Limb (tissue), 2 donors: ENCODE data around the gene DYRK1B.
"Not testable (repeated sequence)": the region's sequence is repeated elsewhere in the genome, so short reads cannot be mapped to it uniquely, and the experiment has no call there.

Experiments used
- DNase-seq, 2 donors: peaks; one replicate each; pipeline ENCODE4 v3.0.0-alpha.2; 2016; ENCODE audit errors: extremely low spot score in 2 of 2

DYRK1B gene

DNA sequence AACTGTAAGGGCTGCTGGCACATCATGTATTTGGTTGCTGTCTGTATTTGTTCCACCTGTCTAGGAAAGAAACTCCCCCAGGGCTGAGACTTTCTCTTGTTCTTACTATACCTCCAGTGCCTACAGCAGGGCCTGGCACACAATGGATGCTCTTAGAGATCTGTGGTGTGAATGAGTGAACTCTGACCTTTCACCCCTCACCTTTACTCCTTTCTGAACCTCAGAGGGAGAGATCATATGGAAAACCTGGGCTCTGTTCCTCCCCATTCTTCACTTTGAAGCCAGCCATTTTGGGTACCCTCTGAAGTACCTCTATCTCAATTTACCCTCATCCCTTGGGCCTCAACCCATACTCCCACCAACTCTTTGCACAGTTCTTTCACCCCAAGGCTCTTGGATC is 3.1 kb downstream of the DYRK1B start:
- no peak for DNase-seq

DNA sequence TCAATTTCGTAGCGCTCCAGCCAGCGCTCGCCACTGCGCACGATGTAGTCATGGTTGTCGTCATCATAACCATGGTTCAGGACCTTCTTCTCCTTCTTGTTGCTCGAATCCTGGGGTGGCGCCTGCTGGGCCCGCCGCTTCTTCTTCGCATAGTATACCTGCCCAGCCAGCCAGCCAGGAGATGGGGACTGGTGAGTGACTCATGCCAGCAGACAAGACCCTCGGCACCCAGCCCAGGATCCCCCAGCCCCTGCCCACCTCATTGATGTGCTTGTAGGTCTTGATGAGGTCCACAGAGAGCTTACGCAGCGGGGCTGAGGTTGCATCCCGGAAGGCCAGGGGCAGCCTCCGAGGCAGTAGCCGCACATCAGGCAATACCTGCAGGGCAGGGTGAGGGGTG is 3.6 kb downstream of the DYRK1B start:
- DNase-seq = no peak

DNA sequence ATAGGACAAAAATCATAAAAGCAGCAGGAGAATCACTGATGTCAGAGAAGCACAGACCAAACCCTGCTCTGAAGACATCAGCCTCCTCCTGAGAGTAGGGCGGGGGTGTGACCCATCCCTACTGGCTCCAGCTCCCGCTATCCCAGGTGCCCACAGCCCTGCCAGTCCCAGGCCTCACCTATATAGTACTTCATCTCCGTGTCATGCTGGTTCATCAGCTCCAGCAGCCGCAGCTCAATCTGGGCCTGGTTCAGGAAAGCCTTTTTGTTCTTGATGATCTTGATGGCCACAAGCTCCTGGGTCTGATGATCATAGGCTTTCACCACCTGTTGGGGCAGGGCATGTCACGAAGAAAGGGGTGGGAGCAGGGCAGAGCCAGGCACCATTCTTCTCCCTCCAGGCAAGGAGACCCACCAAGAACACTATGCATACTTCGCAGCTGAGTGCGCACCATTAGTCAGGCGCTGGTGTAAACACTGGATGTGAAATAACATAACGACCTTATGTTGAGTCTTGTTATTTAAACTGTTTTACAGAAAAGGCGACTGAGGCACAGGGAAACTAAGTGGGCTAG is 4.2 kb downstream of the DYRK1B start:
- no peak for DNase-seq

DNA sequence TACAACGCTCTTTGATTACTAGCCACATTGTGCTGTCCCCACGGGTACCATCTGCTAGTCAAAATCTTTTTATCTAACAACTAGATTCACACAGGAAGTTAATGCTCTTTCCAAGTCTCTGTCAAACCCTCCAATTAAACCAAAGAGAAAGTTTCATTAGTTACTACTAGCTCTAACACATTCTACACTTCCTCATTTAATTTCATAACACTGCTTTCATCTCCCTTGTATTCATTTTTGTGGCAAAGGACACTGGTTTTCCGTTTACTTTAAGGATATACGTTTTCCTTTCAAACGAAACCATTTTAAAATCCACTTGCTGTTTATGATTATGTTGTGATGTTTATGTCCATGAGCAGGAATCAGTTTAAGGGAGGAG is 5.3 kb downstream of the DYRK1B start:
- no peak for DNase-seq

DNA sequence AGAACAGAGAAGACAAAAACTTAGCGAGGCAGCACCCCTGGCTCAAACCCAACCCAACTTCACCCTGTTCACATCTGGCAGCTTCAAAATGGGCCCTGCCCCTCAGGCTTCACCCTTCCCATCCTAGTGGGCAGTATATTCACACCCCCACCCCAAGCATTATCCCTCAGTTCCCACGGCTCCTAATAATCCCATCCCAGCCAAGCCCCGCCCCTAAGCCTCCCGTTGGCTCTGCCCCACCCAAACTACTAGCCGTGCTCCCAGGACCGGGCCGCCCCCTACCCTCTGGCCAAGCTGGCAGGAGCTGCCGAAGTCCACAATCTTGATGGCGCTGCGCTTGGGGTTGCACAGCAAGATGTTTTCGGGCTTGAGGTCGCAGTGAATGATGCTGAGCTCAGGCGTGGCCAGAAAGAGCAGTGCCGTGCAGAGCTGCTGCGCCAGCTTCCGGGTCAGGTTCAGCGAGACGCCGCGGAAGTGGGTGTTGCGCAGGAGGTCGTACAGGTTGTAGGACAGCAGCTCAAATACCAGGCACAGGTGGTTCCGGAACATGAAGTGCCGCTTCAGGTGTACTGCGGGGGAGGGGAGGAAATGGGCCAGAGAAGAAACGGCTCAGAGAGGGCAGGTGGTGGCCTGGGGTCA is 5.8 kb downstream of the DYRK1B start:
- DNase-seq = no peak

DNA sequence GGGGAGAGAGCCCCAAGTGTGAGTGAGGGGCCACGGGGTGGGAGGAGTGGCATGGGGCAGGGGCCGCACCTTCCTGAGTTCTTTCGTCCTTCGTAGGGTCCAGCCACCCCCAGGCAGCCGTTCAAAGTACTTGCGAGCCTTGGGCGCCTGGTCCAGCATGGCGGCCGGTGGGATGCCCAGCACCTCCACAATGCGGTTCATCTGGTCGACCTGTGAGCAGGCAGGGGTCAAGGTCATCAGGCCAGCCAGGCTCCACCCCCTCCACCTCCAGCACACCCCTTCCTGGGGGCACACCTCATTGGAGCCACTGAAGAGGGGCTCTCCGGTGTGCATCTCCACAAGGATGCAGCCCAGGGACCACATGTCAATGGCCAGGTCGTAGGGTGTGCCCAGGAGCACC is 6.7 kb downstream of the DYRK1B start:
- no peak for DNase-seq

DNA sequence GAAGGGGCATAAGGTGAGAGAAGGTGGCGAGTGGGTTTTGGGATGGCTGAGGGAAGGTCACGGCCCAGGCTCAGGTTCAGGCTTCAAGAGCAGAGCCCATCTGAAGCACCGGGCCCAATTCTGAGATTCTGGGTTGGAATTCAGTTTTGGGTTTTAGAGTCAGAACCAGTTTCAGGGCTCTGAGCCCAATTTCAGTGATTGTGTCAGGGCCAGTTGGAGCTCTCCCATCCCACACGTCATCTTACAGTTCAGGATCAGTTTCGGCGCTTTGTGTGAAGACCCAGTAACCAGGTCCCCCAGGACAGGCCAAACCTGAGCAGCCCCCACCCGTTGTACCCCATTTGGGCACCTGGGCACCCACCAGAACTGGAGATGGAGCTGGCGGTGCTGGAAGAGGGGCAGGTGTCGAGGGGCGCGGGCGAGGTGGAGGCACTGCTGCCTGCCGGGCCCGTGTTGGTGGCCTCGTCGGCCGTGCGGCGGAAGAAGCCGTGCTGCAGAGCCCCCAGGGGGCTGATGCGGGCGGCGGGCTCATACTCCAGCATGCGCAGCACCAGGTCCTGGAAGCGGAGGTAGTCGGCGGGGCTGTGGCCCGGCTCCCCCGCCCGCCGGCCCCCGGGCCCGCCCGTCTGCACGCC is 7.5 kb downstream of the DYRK1B start:
- DNase-seq = no peak

DNA sequence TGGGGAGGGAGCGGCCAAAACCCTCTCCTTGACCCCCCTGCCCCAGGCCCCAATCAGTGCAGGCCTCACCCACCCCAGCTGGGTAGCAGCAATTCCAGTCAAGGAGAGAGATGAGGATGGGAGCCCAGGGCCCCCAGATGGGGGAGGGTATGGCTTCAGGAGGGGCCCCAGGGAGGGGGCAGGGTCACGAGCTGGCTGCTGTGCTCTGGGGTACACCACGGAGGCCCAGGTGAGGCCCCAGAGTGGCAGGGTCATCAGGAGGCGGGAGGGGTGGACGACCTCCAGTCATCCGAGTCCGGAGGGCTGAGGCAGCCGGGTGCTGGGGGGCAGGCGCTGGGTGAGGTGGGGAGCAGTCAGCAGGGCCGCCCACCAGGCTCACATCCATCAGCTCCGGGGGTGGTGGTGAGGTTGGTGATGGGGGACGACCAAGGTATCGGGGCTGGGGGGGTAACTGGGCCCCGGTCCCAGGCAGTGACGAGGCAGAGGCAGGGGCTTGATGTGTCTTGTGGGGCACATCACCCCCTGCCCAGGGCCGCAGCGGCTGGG is 8.4 kb downstream of the DYRK1B start:
- DNase-seq = no peak

DNA sequence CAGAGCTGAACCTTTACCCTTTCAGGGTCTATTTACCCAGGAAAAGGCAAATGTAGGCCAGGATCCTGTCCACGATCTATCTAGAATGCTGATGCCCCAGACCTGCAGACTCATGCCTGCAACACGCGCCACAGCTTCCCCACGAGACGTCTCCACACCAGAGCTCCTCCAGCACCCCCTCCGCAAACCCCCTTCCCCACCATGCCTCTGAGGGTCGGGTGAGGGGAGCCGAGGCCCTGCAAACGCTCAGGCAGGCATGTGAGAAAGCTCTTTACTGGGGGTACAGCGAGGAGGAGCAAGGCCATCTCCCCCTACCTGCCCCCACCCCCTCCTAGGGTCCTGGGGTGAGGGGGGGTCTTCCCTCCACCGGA is 8.9 kb downstream of the DYRK1B start:
- DNase-seq = no peak

DNA sequence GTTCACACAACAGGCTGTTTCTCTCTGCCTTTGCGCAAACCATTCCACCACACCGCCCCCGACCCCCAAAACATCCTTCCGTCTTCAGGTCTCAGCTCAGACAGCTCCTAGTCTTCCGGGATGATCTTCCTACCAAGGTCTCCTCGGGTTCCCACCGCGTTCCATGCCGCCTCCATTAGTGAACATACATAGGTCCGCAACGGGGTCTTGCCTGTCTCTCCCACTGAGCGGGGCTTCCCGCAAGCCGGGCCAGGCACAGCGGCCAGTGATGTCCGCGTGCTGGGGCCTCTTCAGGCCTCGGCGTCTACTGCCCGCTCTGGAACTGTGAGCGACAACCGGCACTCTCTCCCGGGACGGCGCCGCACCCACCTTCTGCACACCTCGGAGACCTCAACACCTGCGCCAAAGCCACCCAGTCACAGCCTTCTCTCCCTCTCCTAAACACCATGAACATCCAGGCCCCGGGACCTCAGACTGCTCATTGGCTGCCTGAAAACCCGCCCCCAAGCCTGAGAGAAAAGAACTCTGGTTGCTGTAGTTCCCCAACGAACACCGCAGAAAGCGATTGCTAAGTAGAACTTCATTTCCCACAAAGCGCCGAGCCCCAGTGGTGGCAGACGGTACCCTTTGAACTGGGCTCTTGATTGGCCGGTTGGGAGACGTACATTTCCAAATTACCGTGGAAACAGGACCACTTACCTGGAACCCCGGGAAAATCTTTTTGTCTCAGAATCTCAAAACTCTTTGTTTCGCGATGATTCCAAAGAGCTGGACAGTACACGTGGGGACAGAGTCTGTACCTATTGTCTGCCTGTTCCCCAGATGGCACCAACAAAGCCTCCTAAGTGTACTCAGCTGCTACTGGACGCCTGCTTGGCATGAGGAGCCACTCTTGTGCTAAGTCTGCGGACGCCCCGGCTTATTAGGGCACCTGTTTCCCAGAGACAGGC is 9.5 kb downstream of the DYRK1B start:
- peak; percentile 88 to 95 for DNase-seq

DNA sequence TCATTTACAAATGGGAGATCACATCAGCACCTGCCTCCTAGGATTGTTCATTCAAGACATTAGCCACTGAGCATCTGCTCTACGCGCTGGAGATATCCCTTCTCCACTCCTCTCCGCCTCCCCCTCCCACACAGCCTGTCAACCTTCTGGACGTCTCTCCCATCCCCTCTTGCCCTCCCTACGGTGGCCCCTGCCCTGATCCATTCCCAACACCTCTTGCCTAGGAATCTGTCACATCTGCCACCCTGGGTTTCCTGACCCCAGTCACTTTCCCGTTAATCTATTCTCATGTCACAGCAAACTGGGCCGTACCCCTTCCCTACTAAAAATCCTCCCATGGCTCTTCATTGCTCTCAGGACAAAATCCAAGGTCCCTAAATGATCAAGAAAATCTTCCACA is 10.3 kb downstream of the DYRK1B start:
- DNase-seq = no peak

DNA sequence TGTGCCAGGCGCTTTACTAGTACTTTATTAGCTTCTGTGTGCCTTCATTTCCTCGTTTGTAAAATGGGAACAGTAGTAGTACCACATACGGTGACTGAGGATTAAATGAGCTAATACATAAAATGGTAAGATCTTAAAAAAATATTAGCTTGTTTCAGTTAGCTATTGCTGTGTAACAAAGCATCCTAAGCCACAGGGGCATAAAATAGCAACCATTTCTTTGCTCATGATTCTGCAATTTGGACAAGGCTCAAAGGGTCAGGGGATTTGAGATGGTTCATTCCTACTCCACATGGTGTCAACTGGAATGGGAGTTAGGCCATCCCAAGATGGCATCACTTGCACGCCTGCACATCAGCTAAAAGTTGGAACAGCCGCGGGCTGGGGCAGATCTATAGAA is 13.3 kb downstream of the DYRK1B start:
- DNase-seq = no peak

DNA sequence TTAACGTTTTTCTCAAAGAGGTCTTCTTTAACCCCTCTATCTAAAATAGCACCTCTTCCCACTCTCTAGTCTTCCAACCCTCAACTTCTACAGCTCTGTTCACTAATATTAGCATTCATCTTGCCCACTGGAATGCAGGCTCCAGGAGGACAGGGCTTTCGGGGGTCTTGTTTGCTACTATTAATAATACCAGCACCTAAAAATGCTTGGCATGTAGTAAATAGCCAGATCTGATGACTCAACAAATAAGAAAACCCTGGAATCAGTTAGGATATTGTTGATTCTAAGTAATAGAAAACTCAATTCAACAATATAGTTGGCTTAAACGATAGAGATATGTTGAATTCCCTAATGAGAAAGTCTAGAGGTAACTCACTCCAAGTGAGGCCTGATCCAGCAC is 14.2 kb downstream of the DYRK1B start:
- no peak for DNase-seq

DNA sequence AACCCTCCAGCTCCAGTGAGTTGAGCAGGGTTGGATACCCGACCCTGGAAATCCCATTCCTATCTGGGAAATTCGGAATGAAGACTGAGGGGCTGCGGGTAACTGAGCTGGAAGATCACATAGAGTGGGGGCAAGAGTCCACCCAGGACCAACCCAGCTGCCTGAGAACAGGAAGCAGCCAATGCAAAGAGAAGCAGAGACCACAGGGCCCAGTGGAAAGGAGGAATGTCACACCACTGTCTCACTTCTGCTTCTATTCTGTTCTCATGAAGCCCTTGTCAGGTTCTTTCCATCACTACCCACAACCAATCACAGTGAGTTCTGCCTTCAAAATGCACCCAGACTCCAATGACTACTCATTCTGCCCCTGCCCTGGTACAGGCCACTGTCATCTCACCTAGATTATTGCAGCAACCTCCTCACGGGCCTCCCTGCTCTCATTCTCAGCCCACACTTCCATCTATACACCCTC is 15.3 kb downstream of the DYRK1B start:
- no peak for DNase-seq

DNA sequence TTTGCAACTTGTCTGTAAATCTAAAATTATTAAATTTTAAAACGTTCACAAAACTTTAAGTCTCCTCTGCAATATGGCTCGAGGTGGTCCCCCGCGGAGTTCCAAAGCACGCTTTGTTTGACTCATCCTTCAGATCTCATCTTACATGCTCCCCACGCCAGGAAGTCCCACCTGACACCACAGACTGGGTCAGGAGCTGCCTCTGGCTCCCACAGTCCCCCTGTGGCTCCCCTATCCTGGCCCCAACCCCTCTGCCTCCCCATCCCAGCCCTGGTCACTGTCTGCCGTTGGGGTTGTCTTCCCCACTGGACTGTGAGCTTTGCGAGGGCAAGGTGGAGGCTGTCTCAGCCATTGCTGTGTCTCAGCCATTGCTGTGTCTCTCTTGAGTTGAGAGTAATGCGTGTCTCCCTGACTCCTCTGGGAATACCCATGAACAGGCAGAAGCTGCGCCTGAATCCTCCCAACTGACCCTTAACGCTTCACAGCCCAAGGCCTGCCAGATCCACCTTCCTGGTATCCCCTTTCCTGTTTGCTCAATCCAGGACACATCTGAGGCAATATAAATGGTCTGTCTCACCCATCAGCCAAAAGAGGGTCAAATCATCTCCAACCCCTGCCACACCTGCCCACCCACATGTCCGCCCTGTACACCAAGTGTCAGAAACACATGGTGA is 15.9 kb downstream of the DYRK1B start:
- no peak for DNase-seq

DNA sequence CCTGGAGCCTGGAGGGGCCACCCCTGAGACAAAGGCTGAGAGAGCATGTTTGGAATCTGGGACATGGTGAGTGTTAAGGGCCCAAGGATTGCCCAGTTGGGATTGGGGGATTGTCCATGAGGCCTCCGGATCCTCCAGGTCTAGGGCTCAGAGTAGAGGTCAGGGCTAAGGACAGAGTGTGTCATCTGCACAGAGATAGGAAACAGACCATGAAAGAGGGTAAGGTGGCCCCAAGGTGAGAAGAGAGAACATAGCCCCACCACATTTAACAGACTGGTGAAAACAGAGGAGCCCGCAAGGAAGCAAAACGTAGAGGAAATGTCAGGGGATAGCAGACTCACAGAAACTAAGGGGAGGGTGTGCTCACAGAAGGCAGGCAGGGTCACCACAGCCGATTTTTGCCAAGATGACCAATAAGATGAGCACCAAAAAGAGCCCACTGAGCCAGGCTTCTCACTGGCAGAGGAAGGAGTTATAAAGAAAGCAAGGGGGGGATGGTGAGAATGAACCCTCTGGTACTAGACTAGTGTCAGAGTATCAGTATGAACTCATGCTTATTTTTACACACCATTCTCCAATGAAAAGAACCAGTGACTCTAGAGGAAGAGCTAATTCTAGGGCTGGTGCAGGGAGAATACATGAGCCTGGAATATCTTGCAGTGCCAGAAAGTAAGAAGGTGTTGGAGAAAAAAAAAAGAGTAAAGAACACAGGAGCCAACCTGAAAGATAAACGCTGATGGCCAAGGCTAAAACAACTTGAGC is 17.5 kb downstream of the DYRK1B start:
- DNase-seq = no peak

DNA sequence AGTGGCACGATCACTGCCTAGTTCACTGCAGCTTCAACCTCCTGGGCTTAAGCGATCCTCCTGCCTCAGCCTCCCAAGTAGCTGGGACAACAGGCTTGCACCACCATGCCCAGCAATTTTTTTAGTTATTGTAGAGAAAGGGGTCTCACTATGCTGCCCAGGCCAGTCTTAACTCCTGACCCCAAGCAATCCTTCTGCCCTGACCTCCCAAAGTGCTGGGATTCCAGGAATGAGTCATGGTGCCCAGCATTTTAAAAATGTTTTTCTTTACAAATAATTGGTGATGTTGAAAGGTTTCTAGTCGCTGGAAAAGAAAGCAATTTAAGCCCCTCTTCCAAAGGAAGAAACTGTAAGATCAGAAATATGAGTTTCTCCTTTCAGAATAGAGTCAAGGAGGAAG is 19.4 kb downstream of the DYRK1B start:
- DNase-seq = no peak

DNA sequence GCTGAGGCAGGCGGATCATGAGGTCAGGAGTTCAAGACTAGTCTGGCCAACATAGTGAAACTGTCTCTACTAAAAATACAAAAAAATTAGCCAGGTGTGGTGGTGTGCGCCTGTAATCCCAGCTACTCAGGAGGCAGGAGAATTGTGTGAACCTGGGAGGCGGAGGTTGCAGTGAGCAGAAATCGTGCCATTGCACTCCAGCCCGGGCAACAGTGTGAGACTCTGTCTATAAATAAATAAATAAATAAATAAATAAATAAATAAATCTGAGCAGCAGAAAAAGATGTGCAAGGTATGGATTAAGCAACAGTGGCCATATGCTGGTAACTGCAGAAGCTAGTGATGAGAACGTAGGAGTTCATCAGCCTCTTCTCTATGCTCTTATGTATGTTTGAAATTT is 19.9 kb downstream of the DYRK1B start:
- DNase-seq = not testable (repeated sequence)

DNA sequence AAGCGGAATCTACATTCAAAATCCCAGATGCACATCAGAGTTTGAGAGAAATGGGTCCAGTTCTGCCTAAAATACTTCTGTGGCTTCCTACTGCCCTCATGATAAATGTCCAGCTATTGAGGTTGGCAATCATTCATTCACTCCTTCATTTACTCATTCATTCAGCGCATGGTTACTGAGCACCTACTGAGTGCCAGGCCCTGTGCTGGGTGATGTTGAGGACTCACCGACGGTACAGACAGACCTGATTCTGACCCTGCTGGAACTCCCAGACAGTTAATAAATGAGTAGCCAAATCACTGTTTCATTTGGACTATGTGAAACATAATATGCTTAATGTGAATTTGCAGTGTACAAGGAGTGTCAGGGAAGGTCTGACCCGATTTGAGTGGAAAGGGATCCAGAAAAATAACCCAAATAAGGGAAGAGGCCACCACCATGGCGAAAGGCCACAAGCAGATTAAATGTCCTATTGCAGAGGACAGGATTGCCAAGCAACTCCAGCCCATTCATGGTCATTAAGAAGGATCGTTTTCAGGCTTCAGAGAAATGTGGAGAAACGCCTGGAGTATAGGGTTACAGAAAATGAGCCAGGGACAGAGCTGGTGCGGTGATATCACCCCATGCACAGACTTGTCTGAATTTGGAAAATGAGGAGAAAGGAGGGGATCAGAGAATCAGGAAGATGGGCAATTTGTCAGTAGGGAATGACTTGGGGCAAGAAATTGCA is 20.5 kb downstream of the DYRK1B start:
- DNase-seq = no peak

DNA sequence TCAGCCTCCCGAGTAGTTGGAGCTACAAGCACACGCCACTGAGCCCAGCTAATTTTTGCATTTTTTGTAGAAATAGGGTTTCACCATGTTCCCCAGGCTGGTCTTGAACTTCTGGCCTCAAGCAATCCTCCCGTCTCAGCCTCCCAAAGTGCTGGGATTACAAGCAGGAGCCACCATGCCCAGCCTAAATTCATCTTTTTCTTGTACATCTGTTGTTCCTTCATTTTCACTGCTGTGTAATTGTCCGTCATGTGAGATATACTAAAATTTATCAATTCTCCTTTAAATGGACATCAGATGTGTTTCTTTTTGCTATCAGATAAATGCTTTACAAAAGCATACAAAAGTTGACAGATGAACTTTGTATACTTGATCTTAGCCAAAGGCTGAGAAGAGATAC is 22.9 kb downstream of the DYRK1B start:
- DNase-seq = no peak
